Smooth muscle cell of the brain vasculature (primary cell): ENCODE measurements around the gene ARID1B.

Experiments used
- DNase-seq: peaks from one replicate; pipeline ENCODE4 v3.0.0-alpha.2; 2012; ENCODE audit warnings: low read depth, low spot score

The ARID1B gene

GRCh38 chr6:156790711-156791319, 13.6 kb downstream of the ARID1B start:
- DNase-seq: no peak

GRCh38 chr6:156791320-156791850, 14.2 kb downstream of the ARID1B start:
- DNase-seq: no peak

- DNase-seq: no peak
Measured at GRCh38 chr6:156793200-156793599, 16.0 kb downstream of the ARID1B start.

GRCh38 chr6:156794546-156795354, 17.6 kb downstream of the ARID1B start:
- DNase-seq: no peak

GRCh38 chr6:156795825-156796224, 18.6 kb downstream of the ARID1B start:
- no peak for DNase-seq

GRCh38 chr6:156796627-156797026, 19.4 kb downstream of the ARID1B start:
- no peak for DNase-seq

GRCh38 chr6:156797901-156798735, 20.9 kb downstream of the ARID1B start:
- no peak for DNase-seq

GRCh38 chr6:156801712-156802111, 24.5 kb downstream of the ARID1B start:
- DNase-seq: no peak

GRCh38 chr6:156803353-156803752, 26.2 kb downstream of the ARID1B start:
- DNase-seq: no peak

GRCh38 chr6:156804402-156804801, 27.2 kb downstream of the ARID1B start:
- no peak for DNase-seq

GRCh38 chr6:156806155-156806554, 29.0 kb downstream of the ARID1B start:
- DNase-seq: no peak

GRCh38 chr6:156807028-156807427, 29.9 kb downstream of the ARID1B start:
- no peak for DNase-seq

GRCh38 chr6:156807795-156808194, 30.6 kb downstream of the ARID1B start:
- no peak for DNase-seq

- no peak for DNase-seq
Measured at GRCh38 chr6:156808287-156808686, 31.1 kb downstream of the ARID1B start.

GRCh38 chr6:156809034-156809433, 31.9 kb downstream of the ARID1B start:
- DNase-seq: no peak

- DNase-seq: no peak
Measured at GRCh38 chr6:156809446-156810178, 32.4 kb downstream of the ARID1B start.

- DNase-seq: no peak
Measured at GRCh38 chr6:156814036-156814581, 36.9 kb downstream of the ARID1B start.

- no peak for DNase-seq
Measured at GRCh38 chr6:156816505-156816904, 39.3 kb downstream of the ARID1B start.

GRCh38 chr6:156820089-156820798, 43.1 kb downstream of the ARID1B start:
- no peak for DNase-seq

GRCh38 chr6:156821707-156822106, 44.5 kb downstream of the ARID1B start:
- DNase-seq: no peak
